HEK293 (cell line): ENCODE measurements around the gene PLEKHG7.
A peak's percentile ranks its signal among the peaks of the same experiment; 100 is the strongest.
"Not testable (repeated sequence)": the region's sequence is repeated elsewhere in the genome, so short reads cannot be mapped to it uniquely, and the experiment has no call there.

ENCODE experiments used
- CTCF ChIA-PET: fragments of 350-600 bp; formaldehyde crosslinking; extraction: SDS; loops from one replicate; lab custom pipeline; 2021; ENCODE audit warnings: antibody characterized with exemption; lab: Yijun Ruan, JAX
- POLR2A ChIA-PET: fragments of 300-600 bp; formaldehyde crosslinking; extraction: SDS; loops from one replicate; lab custom pipeline; 2020; ENCODE audit warnings: antibody characterized with exemption, inconsistent platforms; lab: Yijun Ruan, JAX
- H3K27ac ChIP-seq: fragments of 200-500 bp; sonication (Bioruptor generic); 2 replicates; pipeline ENCODE4 v1.5.1; 2014; ENCODE audit warnings: low read depth, low read length, control low read depth, inconsistent platforms; ENCODE audit errors: extremely low read depth
- H3K36me3 ChIP-seq, 2 experiments: fragments of 200-500 bp in 1 of 2; sonication (Bioruptor generic) in 1 of 2; 1 replicate in 1 of 2; 2 replicates in 1 of 2; pipeline ENCODE4 v1.5.1; 2014 to 2017; ENCODE audit warnings: inconsistent platforms in 2 of 2, low read length in 2 of 2; ENCODE audit not compliant: control insufficient read depth in 2 of 2, insufficient read depth in 1 of 2
- H3K4me1 ChIP-seq: fragments of 200-500 bp; sonication (Bioruptor generic); 2 replicates; pipeline ENCODE4 v1.5.1; 2014; ENCODE audit warnings: mild to moderate bottlenecking, low read length, inconsistent platforms; ENCODE audit not compliant: control insufficient read depth, insufficient read depth
- H3K4me3 ChIP-seq: 2 replicates; pipeline ENCODE4 v1.5.1; 2011; ENCODE audit warnings: low read depth, mild to moderate bottlenecking, control low read depth, low read length, moderate library complexity
- H3K9me3 ChIP-seq: fragments of 200-500 bp; sonication (Bioruptor generic); 2 replicates; pipeline ENCODE4 v1.5.1; 2014; ENCODE audit warnings: low read depth, low read length, inconsistent platforms; ENCODE audit not compliant: control insufficient read depth, insufficient read depth
- KLF9 ChIP-seq: fragments of 450-650 bp; formaldehyde crosslinking; IDR thresholded peaks from 2 replicates; pipeline ENCODE4 v1.5.1; 2016; ENCODE audit warnings: missing biosample characterization, missing genetic modification characterization, low read depth
- OVOL3 ChIP-seq: fragments of 450-650 bp; formaldehyde crosslinking; IDR thresholded peaks from 2 replicates; pipeline ENCODE4 v1.5.1; 2016; ENCODE audit warnings: missing biosample characterization, missing genetic modification characterization
- SCRT1 ChIP-seq: fragments of 450-650 bp; formaldehyde crosslinking; IDR thresholded peaks from 2 replicates; pipeline ENCODE4 v1.5.1; 2016; ENCODE audit warnings: missing biosample characterization, missing genetic modification characterization, borderline replicate concordance
- SCRT2 ChIP-seq: fragments of 450-650 bp; formaldehyde crosslinking; IDR thresholded peaks from 2 replicates; pipeline ENCODE4 v1.5.1; 2016; ENCODE audit warnings: missing biosample characterization, missing genetic modification characterization
- YY2 ChIP-seq: fragments of 450-650 bp; formaldehyde crosslinking; IDR thresholded peaks from 2 replicates; pipeline ENCODE4 v1.5.1; 2016; ENCODE audit warnings: missing biosample characterization, missing genetic modification characterization
- ZBTB1 ChIP-seq: fragments of 450-650 bp; formaldehyde crosslinking; IDR thresholded peaks from 2 replicates; pipeline ENCODE4 v1.5.1; 2016; ENCODE audit warnings: missing biosample characterization, missing genetic modification characterization
- ZBTB20 ChIP-seq: fragments of 450-650 bp; formaldehyde crosslinking; IDR thresholded peaks from 2 replicates; pipeline ENCODE4 v1.5.1; 2016; ENCODE audit warnings: missing biosample characterization, missing genetic modification characterization
- ZNF19 ChIP-seq: fragments of 450-650 bp; formaldehyde crosslinking; IDR thresholded peaks from 2 replicates; pipeline ENCODE4; 2016; ENCODE audit warnings: missing biosample characterization, missing genetic modification characterization, low read depth
- ZNF449 ChIP-seq: fragments of 450-650 bp; formaldehyde crosslinking; IDR thresholded peaks from 2 replicates; pipeline ENCODE4 v1.5.1; 2017; ENCODE audit warnings: missing biosample characterization, mild to moderate bottlenecking, missing genetic modification characterization, moderate library complexity
- ZNF623 ChIP-seq: fragments of 450-650 bp; formaldehyde crosslinking; IDR thresholded peaks from 2 replicates; pipeline ENCODE4 v1.5.1; 2016; ENCODE audit warnings: missing biosample characterization, missing genetic modification characterization
- ZNF658 ChIP-seq: fragments of 450-650 bp; formaldehyde crosslinking; IDR thresholded peaks from 2 replicates; pipeline ENCODE4; 2016; ENCODE audit warnings: missing biosample characterization, missing genetic modification characterization
- ZNF843 ChIP-seq: fragments of 450-650 bp; formaldehyde crosslinking; IDR thresholded peaks from 2 replicates; pipeline ENCODE4 v1.5.1; 2016; ENCODE audit warnings: missing biosample characterization, missing genetic modification characterization
- TF ChIP-seq, protein P1 (sequence below): fragments of 450-650 bp; formaldehyde crosslinking; IDR thresholded peaks from 2 replicates; pipeline ENCODE4 v1.5.1; 2016; ENCODE audit warnings: missing biosample characterization, missing genetic modification characterization, borderline replicate concordance

Gene PLEKHG7, protein sequence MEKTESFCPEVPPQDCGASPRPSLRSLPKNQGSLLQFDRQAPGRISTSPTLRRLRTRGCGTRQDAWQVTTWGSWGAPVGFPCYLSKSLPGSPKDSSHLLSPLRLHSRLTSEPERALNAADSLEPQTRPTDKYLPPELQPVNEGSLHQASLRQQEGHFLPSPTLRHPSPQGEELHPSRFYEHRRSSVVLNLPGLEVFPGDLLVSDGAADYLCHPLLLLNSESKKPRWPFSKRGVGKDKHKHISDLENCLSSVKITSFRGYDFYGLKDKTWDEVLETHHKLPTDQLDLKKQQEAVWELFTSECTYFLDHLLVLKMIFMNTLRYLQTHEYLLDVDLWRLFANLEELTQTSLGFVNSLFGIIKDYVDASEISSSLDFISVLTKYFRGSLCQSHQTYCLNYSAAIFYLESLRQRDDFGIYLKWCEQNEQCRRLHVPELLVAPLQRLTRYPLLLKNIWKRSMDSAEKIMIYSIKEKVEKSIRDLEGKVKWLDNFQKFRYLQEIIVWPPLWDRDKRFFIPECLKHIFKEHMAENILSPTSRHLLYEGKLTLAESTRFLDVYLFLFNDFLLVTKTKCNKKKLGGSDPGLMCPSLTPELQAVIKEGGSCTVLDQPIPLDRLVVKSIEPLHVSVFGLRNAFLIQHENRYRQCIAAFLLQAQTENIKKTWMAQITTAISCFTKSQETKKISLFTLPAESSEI

DNA sequence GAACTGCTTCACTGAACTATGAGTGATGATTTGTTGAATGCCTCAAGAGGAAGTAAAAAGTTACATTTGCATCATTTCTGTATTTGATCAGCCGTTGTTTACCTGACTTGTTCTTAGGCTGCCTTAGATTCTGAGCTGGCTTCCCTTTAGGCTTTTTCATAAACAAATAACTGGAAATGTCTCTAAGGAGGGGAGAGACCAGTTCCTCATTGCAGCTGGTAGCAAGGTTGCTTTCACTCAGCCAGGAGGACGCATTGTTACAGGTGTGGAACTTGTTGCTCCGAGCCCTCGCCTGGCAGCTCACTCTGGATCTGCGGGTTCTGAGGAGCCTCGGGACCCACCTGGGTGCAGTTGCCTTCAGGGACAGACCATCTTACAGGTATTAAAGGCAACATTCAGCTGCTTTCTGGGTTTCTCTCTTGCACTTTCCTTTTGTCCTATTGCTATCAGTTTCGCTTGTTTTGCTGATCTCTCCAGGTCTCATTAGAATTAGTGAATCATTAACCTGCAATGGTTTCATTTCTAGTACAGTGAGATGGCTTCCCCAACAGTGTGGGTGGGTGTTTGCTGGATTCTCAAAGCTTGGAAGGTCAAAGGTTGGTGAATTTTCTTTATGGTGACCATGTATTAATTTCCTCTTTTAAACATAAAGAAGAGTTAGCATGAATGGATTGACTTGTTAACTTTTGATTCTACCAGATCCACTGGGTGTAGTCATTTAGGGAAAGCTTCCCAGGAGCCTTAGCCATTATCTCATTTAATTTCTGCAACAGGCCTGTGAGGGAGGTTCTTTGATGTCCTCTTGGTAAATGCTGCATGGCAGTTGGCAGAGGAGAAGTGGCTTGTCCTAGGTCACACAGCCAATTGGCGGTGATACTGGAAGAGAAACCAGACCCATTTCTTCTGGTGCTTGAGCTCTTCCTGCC lies at the start of gene PLEKHG7:
Gene PLEKHG7 (plus strand): TSS at position 236 of the 926 bp plus-strand sequence. CDS start 3,643 bp downstream, outside the sequence.
- ChIA-PET POLR2A (no interaction called here), CTCF (interaction anchor here (0.6 kb wide), 1 partner anchor 13 kb away, joined by 3 read pairs; no protein-coding TSS in a partner anchor)
- TF ChIP-seq ZNF19 (tag by site-specific recombination) = no peak
- 0 out of 2 replicates have a peak, but pooled peaks have one; percentile 10 for TF ChIP-seq SCRT1
- TF ChIP-seq YY2 (tag by site-specific recombination) = no peak
- TF ChIP-seq SCRT2 = 0 out of 2 replicates have a peak, but pooled peaks have one; percentile 23
- no peaks in the 10 kb centered on the region for H3K4me1 ChIP-seq
- no peaks in the 10 kb centered on the region for H3K36me3 ChIP-seq
- no peak within 1 kb of the TSS for H3K4me3 ChIP-seq
- H3K27ac ChIP-seq = no peak within 1 kb of the TSS
- H3K9me3 ChIP-seq = no peaks in the 10 kb centered on the region

DNA sequence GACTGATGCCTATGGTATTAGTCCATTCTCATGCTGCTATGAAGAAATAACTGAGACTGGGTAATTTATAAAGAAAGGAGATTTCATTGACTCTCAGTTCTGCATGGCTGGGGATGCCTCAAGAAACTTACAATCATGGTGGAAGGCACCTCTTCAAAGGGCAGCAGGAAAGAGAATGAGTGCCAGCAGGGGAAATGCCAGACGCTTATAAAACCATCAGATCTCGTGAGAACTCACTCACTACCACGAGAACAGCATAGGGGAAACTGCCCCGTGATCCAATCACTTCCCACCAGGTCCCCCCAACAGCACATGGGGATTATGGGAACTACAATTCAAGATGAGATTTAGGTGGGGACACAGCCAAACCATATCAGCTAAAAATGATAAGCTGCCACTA lies 48.5 kb upstream of the PLEKHG7 start:
- not testable (repeated sequence) for H3K9me3 ChIP-seq, H3K36me3 ChIP-seq, H3K4me1 ChIP-seq, H3K27ac ChIP-seq, H3K4me3 ChIP-seq
- POLR2A ChIA-PET = interaction anchor here (0.6 kb wide), 1 partner anchor 198 kb away, joined by 4 read pairs; no protein-coding TSS in a partner anchor
- CTCF ChIA-PET = interaction anchor here (1.1 to 1.7 kb wide), 2 partner anchors 47 to 80 kb away, joined by 4 read pairs; no protein-coding TSS in a partner anchor

- Histone ChIP-seq H3K9me3 (no peaks in the 10 kb centered on the region), H3K36me3 (no peaks in the 10 kb centered on the region), H3K4me3 (no peak overlapping the region), H3K4me1 (no peaks in the 10 kb centered on the region), H3K27ac (no peak overlapping the region)
- ChIA-PET CTCF (interaction anchor here (0.6 to 1.7 kb wide), 3 partner anchors 80 to 1273 kb away, joined by 3 to 4 read pairs (median 4); no protein-coding TSS in a partner anchor), POLR2A (interaction anchor here (1.1 kb wide), 1 partner anchor 509 kb away, joined by 3 read pairs; the partner anchor contains the start of gene BTG1)
- TF ChIP-seq, protein P1, sequence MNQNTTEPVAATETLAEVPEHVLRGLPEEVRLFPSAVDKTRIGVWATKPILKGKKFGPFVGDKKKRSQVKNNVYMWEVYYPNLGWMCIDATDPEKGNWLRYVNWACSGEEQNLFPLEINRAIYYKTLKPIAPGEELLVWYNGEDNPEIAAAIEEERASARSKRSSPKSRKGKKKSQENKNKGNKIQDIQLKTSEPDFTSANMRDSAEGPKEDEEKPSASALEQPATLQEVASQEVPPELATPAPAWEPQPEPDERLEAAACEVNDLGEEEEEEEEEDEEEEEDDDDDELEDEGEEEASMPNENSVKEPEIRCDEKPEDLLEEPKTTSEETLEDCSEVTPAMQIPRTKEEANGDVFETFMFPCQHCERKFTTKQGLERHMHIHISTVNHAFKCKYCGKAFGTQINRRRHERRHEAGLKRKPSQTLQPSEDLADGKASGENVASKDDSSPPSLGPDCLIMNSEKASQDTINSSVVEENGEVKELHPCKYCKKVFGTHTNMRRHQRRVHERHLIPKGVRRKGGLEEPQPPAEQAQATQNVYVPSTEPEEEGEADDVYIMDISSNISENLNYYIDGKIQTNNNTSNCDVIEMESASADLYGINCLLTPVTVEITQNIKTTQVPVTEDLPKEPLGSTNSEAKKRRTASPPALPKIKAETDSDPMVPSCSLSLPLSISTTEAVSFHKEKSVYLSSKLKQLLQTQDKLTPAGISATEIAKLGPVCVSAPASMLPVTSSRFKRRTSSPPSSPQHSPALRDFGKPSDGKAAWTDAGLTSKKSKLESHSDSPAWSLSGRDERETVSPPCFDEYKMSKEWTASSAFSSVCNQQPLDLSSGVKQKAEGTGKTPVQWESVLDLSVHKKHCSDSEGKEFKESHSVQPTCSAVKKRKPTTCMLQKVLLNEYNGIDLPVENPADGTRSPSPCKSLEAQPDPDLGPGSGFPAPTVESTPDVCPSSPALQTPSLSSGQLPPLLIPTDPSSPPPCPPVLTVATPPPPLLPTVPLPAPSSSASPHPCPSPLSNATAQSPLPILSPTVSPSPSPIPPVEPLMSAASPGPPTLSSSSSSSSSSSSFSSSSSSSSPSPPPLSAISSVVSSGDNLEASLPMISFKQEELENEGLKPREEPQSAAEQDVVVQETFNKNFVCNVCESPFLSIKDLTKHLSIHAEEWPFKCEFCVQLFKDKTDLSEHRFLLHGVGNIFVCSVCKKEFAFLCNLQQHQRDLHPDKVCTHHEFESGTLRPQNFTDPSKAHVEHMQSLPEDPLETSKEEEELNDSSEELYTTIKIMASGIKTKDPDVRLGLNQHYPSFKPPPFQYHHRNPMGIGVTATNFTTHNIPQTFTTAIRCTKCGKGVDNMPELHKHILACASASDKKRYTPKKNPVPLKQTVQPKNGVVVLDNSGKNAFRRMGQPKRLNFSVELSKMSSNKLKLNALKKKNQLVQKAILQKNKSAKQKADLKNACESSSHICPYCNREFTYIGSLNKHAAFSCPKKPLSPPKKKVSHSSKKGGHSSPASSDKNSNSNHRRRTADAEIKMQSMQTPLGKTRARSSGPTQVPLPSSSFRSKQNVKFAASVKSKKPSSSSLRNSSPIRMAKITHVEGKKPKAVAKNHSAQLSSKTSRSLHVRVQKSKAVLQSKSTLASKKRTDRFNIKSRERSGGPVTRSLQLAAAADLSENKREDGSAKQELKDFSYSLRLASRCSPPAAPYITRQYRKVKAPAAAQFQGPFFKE = no peak
- no peak for TF ChIP-seq ZNF843 (tag by site-specific recombination)
- no peak for TF ChIP-seq ZBTB1 (tag by site-specific recombination)
- no peak for TF ChIP-seq ZNF623 (tag by site-specific recombination)
- no peak for TF ChIP-seq OVOL3 (tag by site-specific recombination)
- TF ChIP-seq KLF9 = no peak
- no peak for TF ChIP-seq ZNF658 (tag by site-specific recombination)
- no peak for TF ChIP-seq ZBTB20
- TF ChIP-seq ZNF449 = no peak
Observed at GRCh38 chr12:92654929-92655328, 47.9 kb upstream of the PLEKHG7 start.
